A549 treated with GW870086 at 1 μM for 4 hours (cell line): ENCODE measurements around the gene TMSB10. TPM values are rescaled to one million over a fixed set of nuclear protein-coding genes. Genes with fewer than 3 reads are reported as not detected.

Experiments
- total RNA-seq: library from RNA; stranded (reverse); fragments of 200-300 nt; extraction: Qiagen RNA extraction; gene quantifications from 5 replicates; pipeline ENCODE4 v1.2.3, GENCODE V29; 2022; ENCODE audit warnings: low read depth

The TMSB10 gene
- total RNA-seq = 9,260 to 10,639 TPM (median 9,394 TPM) in 5 replicates

DNA sequence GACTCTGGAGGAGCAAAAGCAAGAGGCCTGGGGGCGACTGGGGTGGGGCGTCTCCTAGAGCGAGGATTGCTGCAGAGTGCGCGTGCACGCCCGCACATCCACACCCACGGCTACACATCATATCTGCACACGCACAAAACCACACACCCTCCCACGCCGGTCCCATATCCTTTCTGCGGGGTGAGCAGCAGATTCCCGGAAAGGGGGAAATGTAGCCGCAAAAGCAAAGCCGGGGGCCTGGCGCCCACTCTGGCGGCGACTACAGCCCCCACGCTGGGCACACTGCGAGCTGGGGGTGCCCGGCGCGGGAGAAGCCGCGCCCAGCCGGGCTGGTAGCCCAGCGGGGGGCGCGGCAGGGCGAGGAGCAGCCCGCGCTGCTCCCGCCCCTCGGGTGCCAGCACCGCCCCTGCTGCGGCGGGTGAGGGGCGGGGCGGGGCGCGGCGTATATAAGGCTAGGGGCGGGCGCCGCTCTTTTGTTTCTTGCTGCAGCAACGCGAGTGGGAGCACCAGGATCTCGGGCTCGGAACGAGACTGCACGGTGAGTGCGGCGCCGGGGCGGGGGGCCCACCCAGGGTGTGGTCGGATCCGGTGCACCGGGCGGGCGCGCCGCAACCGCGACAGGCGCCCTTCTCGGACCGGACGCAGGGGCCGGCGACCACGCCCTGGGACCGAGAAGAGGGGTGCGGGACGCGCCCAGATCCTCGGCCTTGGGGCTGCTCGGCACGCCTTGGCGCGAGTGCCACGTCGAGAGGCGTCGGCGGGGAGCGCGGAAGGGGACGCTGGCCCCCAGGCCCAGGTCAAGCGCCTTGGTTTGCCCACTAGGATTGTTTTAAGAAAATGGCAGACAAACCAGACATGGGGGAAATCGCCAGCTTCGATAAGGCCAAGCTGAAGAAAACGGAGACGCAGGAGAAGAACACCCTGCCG lies at the start of gene TMSB10:
Gene TMSB10, plus strand, starts transcription at position 476 of the 927 bp plus-strand sequence.

DNA sequence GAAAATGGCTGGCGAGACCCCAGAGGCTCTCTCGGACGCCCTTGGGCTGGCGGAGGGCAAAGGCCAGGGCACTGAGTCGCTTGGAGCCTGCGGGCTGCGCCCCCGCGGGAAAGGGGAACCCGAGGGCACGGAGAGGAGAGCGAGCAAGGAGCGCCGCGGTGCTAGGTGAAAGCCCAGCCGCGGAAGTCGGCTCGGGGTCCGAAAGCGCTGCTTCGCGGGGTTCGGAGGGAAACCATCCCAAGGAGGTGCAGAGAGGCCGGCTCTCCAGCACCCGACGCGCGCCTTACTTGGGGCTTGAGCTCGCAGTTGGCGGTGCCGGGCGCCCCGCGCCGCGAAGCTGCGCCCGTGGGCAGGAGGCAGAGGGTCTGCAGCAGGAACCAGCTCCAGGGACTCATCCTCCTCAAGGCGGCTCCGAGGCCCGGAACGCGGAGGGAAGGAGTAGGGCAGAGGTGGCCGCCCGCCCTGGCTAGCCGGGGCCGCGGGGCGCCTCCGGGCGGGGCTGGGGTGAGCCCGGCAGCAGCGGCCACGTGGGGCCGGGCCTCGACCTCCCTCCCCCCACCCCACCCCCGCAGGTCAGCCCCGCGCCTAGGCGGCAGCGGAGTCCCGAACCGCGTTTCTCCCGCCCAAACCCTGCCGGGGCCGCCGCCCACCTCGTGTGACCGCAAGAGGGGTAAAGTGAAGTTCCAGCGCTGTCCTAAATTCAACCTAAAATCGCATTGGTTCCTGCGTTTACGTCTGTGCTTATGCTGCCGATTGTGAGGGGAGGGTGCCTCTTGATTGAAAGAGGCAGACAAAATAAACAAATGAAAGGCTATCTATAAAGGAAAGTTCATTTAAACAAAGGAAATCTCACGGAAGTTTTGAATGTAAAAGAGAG lies 24.6 kb upstream of the TMSB10 start, which contains the start of gene TRABD2A:
Gene TRABD2A, minus strand, starts transcription at position 440 of the 877 bp plus-strand sequence. Its CDS starts 45 bp downstream, at position 395.

Other genes with a start within 250 kb of the TMSB10 start
- 8.4 to 13.6 TPM (median 13.4 TPM) in 5 replicates for gene TRABD2A, start 24.6 kb upstream of the TMSB10 start, total RNA-seq
- gene KCMF1, start 65.5 kb downstream of the TMSB10 start, total RNA-seq = 96.4 to 117 TPM (median 106 TPM) in 5 replicates
- gene TCF7L1, start 227.7 kb downstream of the TMSB10 start, total RNA-seq = 7.7 to 9.9 TPM (median 8.5 TPM) in 5 replicates